ENCODE results near the gene IGSF21.

Gene IGSF21

DNA sequence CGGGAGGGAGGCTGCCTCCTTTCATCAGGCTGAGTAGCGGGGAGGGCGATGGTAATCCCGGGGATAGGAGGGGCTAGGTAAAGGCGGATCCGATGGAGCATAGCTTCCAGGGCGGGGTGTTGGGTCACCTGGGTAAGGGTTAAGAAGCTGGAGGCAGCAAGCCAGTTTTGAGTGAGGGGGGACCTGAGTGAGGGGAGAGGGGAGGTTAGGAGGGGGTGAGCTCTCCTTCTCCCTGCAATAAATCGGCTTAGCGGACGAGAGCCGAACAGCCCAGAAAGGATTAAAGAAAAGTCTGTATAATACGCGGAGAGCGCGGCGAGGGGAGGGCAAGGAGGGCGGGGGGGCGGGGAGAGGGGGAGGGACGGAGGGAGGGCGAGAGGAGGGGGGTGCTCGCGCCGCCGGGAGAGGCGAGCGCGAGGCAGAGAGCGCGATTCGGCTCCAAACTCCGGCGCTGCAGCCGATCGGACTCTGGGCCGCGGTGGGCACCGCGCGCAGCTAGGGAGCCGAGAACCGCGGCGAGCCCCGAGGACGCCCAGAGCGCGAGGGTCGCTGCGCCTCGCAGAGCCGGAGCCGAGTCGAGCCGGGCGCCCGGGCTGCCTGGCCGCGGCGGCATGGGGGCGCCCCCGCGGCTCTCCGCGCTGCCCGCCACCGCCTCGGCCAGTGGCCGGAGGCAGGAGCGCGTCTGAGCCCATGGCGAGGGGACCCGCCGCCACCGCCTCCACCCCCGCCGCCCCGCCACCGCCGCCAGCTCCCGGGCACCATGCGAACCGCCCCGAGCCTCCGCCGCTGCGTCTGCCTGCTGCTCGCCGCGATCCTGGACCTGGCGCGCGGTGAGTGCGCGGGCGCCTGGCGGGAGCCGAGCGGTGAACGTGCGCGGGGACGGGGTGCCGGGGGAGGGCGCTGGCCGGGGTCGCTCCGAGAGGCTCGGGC lies at the start of gene IGSF21:
Gene IGSF21, plus strand, starts transcription at position 430 of the 930 bp plus-strand sequence. Its CDS starts 331 bp downstream, at position 761.
- DNase-seq (ENCODE audit: low read depth in 1 of 2, low spot score in 1 of 2), result no peak

DNA sequence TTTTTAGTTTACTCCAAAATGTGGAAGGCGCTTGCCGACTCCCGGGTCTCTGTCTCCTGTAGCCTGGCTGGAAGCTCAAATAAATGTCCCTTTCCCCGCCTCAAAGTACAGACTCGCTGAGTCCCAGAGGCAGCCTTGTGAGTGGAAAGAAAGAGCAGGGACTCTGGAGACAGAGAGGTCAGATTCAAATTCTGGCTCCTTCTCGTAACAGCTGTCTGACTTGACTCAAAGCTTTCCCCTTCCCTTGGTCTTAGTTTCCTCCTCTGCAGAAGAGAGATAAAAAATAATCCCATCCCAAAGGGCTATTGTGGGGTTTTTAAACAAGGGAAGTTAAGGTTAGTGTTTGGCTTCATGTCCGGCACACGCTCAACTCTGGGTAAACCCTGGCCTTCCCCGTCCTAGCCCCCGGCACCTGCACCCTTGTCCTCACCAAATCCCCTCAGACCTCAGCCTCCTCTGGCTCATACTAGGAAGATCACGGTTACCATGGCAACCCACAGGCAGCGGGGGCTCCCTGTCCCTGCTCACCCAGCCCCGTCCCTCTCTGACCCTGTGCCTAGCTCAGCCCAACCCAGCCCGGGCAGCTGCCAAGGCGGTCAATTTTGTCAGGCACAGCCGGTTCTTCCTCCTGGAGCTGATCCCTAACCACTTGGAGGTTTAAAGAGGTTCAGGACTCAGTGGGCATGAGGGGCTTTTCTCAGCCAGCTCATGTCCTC lies 49.2 kb upstream of the IGSF21 start:
- DNase-seq (ENCODE audit: low read depth in 1 of 2, low spot score in 1 of 2), result no peak

- no peak for DNase-seq (ENCODE audit: low read depth in 1 of 2, low spot score in 1 of 2)
Observed at GRCh38 chr1:18058981-18059605, 48.5 kb upstream of the IGSF21 start.

GRCh38 chr1:18060366-18060765 lies 47.2 kb upstream of the IGSF21 start:
- no peak for DNase-seq (ENCODE audit: low read depth in 1 of 2, low spot score in 1 of 2)

GRCh38 chr1:18062185-18062584 lies 45.4 kb upstream of the IGSF21 start:
- DNase-seq (ENCODE audit: low read depth in 1 of 2, low spot score in 1 of 2), result no peak

- no peak for DNase-seq (ENCODE audit: low read depth in 1 of 2, low spot score in 1 of 2)
Observed at GRCh38 chr1:18064534-18064933, 43.1 kb upstream of the IGSF21 start.

- no peak for DNase-seq (ENCODE audit: low read depth in 1 of 2, low spot score in 1 of 2)
Observed at GRCh38 chr1:18066576-18066975, 41.0 kb upstream of the IGSF21 start.

GRCh38 chr1:18069903-18070302 lies 37.7 kb upstream of the IGSF21 start:
- DNase-seq (ENCODE audit: low read depth in 1 of 2, low spot score in 1 of 2), result no peak

DNA sequence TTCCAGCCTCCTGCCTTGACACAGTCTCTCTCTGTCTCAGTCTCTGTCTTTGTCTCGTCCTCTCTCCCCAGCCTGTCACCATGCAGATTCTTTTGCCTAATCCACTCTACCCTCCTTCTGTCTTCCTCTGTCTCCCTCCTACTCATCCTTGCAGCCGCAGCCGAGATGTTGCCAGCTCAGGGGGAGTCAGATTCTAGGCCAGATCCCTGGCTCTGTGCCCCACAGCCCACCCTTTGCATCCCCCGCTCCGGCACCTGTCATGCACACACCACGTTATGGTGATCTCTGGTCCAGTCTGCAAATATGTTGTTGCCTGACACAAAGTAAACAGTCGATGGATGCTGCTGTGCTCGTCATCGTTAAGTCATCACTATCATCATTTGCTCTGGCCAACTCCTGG lies 35.5 kb upstream of the IGSF21 start:
- DNase-seq (ENCODE audit: low read depth in 1 of 2, low spot score in 1 of 2), result no peak

- no peak for DNase-seq (ENCODE audit: low read depth in 1 of 2, low spot score in 1 of 2)
Observed at GRCh38 chr1:18073066-18073642, 34.4 kb upstream of the IGSF21 start.

DNA sequence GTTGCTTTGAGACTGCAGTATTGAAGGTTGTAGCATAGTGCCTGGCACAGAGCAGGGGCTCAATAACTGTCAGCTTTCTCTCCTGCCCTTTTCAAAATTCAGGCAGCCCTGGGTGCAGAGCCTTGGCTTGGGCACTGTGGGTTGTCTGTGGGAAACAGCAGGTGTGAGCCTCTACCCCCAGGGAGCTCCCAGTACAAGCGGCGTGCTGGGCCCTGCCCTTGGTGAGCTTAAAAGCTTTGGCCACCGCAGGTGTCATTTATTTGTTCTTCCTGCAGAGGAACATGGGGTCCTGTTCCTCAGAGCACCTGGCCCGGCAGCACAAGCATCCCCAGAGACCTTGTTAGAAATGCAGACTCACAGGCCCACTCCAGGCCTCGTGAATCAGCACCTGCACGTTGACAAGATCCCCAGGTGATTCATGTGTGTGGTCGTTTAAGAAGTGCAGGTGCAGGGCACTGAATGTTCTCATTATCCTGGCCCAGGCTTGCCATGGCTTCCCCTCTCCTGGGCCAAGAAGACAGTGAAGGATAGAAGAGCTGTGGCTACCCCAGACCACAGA lies 29.9 kb upstream of the IGSF21 start:
- no peak for DNase-seq (ENCODE audit: low read depth in 1 of 2, low spot score in 1 of 2)

DNA sequence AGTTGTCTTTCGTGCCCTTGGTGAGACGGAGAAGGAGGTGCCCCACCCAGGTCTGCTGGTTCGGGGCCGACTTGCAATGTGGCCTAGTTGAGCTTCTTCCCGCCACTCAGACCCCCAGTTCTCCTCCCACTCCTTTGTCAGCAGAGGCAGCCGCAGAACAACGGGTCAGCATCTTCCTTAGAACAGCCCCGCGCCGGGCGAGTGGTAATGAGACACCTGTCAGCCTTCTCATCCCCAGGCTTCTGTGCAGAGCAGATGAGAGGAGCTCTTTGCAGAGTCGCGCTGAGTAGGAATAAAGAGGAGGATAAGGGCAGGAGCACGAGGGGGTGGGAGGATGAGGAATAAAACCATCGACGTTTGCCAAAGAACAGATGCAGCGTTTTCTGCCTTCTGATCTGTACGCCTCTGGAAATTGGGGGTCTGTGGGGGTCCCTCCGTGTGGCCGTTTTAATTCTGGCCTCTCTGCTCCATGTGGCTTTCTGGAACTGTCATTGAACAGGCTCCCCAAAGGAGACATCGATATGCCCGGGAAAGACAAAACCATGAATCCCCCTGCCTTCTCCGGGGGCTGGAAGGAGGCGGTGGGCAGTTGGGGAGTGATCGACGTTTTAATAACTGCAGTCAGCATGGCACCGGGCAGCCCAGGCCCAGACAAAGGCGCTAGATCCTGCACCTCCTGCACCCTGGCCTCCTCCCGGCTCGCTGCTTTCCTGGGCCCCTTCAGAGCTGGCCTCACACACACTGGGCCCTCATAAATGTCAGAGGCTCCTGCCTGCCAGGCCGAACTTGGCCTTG lies 27.5 kb upstream of the IGSF21 start:
- no peak for DNase-seq (ENCODE audit: low read depth in 1 of 2, low spot score in 1 of 2)

DNA sequence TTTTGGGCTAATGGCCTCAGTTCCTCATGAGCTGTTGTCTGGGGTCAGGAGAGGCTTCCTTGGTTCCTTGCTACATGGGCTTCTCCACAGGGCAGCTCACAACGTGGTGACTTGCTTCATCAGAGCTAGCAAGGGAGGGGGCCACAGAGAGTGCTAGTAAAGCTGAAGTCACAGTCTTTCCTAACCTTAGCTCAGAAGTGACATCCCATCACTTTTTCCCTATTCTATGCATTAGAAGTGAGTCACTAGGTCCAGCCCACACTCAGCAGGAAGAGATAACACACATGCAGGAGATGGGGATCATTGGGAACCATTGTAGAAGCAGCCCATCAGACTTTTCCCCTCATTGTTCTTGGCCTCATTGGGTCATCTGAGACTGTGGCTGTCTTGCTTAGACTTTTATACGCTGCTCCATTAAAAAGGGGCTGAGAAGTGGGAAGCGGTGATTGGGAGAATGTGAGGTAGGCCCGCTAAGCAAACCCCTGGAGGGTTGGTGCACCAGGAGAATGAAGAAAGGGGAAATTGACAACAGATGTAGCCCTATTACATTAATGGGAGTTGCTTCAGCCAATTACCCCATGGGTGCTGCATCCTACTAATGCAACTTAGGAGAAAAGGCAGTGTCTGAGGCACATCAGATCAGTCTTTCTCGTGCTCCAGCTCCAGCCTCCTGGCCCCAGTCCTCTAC lies 22.1 kb upstream of the IGSF21 start:
- no peak for DNase-seq (ENCODE audit: low read depth in 1 of 2, low spot score in 1 of 2)

GRCh38 chr1:18088077-18088594 lies 19.5 kb upstream of the IGSF21 start:
- no peak for DNase-seq (ENCODE audit: low read depth in 1 of 2, low spot score in 1 of 2)

- no peak for DNase-seq (ENCODE audit: low read depth in 1 of 2, low spot score in 1 of 2)
Observed at GRCh38 chr1:18089488-18089887, 18.1 kb upstream of the IGSF21 start.

GRCh38 chr1:18090636-18091035 lies 17.0 kb upstream of the IGSF21 start:
- DNase-seq (ENCODE audit: low read depth in 1 of 2, low spot score in 1 of 2), result no peak

DNA sequence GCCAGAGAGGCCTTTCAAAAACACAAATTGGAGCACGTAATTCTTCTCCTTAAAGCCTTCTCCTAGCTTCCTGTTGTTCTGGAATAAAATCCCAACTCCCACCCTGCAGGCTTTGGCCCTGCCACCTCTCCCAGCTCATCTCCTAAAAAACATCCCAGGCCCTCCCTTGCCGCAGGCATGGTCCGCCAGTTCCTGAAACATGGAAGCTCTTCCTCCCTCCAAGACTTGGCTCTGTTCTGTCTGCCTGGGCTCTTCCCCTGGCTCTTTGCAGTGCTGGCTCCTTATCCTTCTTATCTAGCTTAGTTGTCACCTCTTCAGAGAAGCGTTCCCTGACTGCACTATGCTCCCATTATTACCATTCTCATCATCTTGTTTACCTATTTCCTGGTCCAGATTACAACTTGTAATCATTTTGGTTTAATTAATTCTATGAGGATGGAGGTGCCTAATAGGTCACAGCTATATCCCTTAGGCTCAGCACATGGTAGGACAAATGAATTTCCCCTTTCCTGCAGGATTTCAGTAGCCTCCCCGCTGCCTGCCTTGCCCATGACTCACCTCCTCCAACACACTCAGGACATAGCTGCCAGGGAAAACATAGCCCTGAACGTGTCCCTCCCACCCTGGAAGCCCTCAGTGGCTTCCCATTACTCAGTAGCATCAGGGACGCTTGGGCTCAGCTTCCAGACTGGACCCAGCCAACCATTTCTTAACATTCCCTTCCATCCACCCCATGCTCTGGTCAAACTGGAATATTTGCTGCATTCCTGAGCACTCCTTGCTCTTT lies 15.7 kb upstream of the IGSF21 start:
- no peak for DNase-seq (ENCODE audit: low read depth in 1 of 2, low spot score in 1 of 2)

GRCh38 chr1:18093193-18093592 lies 14.4 kb upstream of the IGSF21 start:
- no peak for DNase-seq (ENCODE audit: low read depth in 1 of 2, low spot score in 1 of 2)

- no peak for DNase-seq (ENCODE audit: low read depth in 1 of 2, low spot score in 1 of 2)
Observed at GRCh38 chr1:18093646-18094045, 14.0 kb upstream of the IGSF21 start.
